ENCODE data around the gene ABCG4.
"Not testable (repeated sequence)": the region's sequence is repeated elsewhere in the genome, so short reads cannot be mapped to it uniquely, and the experiment has no call there.

Gene ABCG4

DNA sequence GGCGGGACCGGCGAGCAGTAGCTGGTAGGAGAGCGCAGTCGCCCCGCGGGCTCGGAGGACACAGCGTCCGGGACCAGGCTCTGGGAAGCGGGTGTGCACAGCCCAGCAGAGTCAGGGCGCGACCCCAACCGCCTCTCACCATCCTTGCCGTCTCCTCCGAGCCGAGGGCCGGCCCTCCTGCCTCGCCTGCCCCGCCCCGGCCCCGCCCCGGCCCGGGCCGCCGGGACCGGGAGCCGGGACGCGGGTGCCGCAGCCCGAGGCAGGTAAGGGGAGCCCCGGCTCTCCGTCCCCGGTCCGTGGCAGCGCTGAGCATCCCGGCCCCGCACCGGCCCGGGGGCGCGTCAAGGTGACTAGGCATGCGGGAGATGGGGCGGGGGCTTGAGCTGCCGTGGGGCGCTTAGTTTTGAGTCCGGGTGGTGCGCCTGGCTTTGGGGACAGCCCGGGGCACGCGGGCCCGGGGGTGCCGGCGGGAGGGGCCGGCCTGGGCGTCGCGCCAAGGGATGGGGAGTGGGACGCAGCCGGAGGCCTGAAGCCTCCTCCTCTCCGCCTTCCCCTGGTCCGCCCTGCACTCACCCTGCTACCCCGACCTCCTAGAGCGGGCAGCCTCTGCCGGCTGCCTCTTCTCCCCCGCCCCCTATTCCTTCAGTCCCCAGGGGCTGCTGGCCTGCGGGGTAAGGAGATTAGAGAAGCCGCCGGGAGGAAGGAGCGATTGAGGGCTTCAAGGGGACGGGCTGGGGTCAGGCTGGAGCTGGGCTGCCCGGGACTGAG lies at the start of gene ABCG4:
Gene ABCG4, plus strand, starts transcription at position 35 of the 768 bp plus-strand sequence. CDS start 914 bp downstream, outside the sequence.
- peak in 4 of 56 donors; percentile 12 to 60 (median 30) for DNase-seq

DNA sequence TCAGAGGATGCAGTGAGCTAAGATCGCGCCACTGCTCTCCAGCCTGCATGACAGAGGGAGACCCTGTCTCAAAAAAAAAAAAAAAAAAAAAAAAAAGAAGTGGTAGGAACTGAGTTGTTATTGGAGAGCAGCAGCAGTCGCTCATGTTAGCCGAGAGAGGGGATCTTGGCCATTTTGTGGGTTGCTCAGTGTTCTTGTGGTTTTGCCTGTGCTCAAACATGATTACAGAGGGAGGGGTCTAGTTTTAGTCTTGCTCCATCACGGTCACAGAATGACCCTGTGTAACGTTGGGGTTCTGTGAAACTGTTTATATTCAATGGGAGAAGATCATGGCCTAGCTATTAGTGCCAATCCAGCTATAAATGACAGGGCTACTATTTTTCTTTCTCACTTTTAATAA lies 49.1 kb upstream of the ABCG4 start:
- DNase-seq = no peak

- peak in 2 of 56 donors; percentile 3 to 22 for DNase-seq
Measured at GRCh38 chr11:119100246-119100970, 48.4 kb upstream of the ABCG4 start.

DNA sequence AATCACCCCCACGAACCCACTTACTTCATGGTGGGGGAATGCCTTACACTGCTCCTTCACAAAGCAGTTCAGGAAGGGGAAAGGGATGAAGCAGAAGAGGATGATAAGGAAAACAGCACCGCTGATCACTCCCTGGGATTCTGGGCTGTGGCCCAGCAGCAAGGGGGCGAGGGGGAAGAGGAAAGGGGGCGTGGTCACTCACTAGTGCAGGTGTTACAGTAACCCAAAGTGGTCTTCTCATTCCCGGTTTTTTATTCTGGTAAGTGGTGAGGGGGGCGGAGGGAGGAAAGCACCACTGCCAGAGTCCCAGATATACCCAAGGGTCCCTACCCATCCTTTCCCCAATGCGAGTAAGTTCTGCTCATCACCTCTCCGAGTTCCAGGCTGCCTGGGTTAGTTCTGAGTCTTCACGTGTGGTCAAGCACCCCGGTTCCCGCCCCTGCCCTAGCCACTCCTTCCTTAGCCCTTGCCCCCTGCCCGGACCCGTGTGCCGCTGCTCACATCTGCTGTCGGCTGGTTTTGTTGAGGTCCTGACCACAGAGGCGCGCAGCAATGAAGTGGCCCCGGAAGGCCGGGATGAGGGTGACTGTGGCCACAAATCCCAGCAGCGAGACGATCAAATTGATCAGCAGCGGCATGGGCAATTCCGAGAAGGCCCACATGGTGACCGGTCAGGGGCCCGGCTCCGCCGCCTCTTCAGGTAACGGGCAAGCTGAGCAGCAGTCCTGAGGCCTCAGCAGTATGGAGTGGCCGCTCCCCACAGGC lies 47.7 kb upstream of the ABCG4 start:
- no peak for DNase-seq

DNA sequence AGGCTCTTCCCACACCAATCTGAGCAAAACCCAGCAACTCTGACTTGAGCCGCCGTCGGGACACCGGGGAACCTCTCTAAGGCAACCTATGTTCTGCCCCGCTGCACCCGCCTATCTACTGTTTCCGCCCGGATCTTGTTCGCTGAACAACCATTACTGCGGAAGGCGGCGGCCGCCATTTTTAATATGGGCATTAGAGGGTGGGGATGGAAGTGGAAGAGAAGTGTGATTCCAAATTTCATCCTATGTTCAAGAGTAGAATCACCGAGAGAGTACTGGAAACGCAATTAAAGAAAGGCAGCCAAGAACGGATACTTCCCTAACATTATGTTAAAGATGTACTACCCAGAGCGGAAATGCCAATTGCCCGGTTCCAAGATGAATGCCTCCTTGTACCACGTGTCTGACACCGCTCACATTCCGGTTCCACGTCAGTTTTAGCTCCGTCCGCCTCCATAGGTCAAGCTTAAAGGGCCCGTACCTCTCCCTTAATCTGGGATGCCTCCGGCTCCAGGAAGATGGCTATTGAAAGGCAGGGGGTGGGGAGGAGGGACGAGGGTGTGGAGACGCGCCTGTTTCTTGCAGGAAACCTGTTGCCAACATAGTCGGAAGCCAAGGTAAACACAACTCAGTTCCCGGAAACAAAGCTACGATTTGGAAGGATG lies 47.0 kb upstream of the ABCG4 start, which contains the start of gene DPAGT1:
Gene DPAGT1, minus strand, starts transcription at position 95 of the 665 bp plus-strand sequence. CDS start 198 bp downstream, outside the sequence.
- DNase-seq = peak; percentile 65 to 95 (median 87)

- not testable (repeated sequence) for DNase-seq
Measured at GRCh38 chr11:119103161-119103664, 45.6 kb upstream of the ABCG4 start.

- peak in 5 of 56 donors; percentile 6 to 23 (median 13) for DNase-seq
Measured at GRCh38 chr11:119103793-119104192, 45.1 kb upstream of the ABCG4 start.

DNA sequence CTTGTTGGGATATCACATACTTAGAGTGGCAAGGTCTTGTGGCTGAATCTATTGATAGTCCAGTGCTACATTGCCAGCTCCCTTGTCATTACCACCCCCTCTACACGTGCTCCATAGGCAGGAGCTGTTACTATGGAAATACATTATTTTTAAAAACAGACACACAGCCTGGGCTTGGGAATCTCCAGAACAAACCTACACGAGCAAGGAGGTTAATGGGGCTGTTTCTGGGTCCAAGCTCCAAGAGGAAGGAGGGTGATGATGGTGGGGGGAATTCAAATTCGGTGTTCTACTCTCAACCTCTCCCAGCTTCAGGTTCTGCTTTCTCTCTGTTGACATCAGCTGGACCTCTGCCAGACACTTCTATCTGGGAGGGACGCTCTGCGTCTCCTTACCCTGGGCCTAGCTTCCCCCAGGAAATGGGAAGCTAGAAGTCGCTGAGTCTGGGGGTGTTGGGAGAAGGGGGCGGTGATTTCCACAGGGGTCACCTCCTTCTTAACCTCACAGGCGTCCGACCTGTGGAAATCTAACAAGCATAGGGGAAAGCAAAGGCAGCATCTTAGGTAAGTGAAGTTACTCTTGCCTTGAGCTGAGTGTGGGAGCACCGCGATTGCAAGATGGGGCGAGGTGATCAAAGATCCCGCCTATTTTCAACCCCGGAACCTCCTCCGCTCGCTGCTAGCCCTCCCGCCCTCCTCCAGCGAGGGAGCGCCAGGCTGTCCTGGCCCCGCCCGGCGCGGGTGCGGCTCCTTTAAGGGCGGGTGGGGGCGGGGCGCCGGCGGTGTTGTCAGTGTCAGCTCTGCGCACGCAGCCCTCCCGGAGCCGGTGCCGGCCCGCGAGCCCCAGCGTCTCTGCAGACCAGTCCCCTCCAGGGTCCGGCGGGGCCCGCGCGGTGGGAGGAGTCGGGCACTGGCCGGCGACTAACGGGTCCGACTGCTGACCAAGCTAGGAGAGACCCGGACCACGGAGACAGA lies 42.0 kb upstream of the ABCG4 start, which contains the start of gene C2CD2L:
Gene C2CD2L, plus strand, starts transcription at position 781 of the 974 bp plus-strand sequence. CDS start 398 bp downstream, outside the sequence.
- DNase-seq = peak in 55 of 56 donors; percentile 51 to 94 (median 83)

DNA sequence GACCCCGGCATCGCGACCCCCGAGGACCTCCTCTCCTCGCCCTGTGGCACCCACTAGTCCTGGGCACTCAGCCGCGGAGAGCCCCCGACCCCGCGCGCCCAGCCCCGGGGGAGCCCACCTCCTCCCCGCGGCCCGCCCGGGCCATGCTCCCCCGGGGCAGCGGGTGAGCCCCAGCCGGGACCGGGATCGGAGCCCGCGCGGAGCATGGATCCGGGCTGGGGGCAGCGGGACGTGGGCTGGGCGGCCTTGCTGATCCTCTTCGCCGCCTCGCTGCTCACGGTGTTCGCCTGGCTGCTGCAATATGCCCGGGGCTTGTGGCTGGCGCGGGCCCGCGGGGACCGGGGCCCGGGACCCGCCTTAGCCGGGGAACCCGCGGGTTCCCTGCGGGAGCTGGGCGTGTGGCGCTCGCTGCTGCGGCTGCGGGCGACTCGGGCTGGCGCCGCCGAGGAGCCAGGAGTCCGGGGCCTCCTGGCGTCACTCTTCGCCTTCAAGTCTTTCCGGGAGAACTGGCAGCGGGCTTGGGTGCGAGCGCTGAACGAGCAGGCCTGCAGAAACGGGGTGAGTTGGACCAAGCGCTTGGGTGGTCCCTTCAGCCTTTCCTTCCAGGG lies 41.2 kb upstream of the ABCG4 start:
- peak in 2 of 56 donors; percentile 39 to 43 for DNase-seq

GRCh38 chr11:119108146-119108856 lies 40.6 kb upstream of the ABCG4 start:
- peak in 14 of 56 donors; percentile 18 to 63 (median 35) for DNase-seq

- DNase-seq = no peak
Measured at GRCh38 chr11:119108857-119109221, 40.0 kb upstream of the ABCG4 start.

GRCh38 chr11:119109843-119110242 lies 39.0 kb upstream of the ABCG4 start:
- no peak for DNase-seq

- DNase-seq = peak in 32 of 56 donors; percentile 10 to 86 (median 53)
Measured at GRCh38 chr11:119110439-119110838, 38.4 kb upstream of the ABCG4 start.

DNA sequence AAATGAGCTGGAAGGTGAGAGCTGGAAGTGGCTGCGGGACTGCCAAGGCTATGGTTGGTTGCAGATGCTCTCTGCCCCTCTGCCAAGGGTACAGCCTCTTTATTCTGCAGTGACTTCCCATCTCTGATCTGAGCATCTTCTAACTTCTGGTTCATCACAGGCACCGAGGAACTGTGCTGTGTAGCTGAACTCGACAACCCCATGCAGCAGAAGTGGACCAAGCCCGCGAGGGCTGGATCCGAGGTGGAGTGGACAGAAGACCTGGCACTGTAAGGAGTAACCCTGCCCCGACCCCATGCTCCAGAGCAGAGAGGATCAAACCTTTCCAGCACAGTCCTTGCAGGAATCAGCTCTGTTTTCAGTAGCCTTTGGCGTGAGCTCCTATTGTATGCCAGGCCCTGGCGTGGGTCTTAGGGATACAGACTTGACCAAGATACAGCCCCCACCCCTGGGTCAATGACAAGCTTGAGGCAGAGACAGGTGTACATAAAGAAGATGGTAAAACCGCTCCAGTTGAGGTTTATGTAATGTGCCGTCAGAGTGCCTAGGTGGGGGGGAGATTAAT lies 37.4 kb upstream of the ABCG4 start:
- DNase-seq = no peak

DNA sequence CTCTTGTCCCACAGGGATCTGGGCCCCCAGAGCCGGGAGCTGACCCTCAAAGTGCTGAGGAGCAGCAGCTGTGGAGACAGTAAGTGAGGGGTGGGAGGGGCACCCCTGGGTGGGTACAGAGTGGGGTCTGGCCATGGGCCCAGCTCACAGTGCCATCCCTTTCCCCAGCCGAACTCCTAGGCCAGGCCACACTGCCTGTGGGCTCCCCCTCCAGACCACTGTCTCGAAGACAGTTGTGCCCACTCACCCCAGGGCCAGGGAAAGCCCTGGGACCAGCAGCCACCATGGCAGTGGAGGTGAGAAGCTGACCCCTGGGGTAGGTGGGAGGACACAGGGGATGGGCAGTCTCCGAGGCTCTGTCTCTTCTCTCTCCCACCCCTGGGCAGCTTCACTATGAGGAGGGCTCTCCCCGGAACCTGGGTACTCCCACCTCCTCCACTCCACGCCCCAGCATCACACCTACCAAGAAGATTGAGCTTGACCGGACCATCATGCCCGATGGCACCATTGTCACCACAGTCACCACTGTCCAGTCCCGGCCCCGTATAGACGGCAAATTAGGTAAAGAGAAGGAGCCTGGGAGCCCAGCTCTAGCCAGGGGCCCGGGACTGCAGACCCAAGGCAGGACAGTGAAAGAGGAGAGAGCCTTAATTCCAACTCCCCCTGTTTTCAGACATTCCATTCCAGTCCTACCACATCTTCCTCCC lies 36.4 kb upstream of the ABCG4 start:
- no peak for DNase-seq

DNA sequence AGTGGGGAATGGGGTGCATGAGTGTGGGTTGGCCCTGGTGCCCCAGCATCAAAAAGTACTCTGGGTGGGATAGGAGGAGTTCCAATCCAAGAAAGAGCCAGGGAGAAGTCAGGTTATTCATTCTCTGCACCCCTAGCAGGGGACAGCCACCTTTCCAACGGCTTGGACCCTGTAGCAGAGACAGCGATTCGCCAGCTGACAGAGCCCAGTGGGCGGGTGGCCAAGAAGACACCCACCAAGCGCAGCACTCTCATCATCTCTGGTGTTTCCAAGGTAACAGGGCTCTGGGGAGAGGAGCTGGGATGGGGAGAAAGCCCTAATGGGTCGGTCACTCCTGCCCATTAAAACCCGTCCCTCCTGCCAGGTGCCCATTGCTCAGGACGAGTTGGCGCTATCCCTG lies 35.1 kb upstream of the ABCG4 start:
- DNase-seq = no peak

GRCh38 chr11:119114351-119114750 lies 34.5 kb upstream of the ABCG4 start:
- no peak for DNase-seq
